Activated gamma-delta T cell (primary cell): ENCODE data around the gene SPACA7.

Experiments
- DNase-seq: peaks from one replicate; lab custom pipeline; 2025; lab: John Stamatoyannopoulos, UW

The SPACA7 gene

DNA sequence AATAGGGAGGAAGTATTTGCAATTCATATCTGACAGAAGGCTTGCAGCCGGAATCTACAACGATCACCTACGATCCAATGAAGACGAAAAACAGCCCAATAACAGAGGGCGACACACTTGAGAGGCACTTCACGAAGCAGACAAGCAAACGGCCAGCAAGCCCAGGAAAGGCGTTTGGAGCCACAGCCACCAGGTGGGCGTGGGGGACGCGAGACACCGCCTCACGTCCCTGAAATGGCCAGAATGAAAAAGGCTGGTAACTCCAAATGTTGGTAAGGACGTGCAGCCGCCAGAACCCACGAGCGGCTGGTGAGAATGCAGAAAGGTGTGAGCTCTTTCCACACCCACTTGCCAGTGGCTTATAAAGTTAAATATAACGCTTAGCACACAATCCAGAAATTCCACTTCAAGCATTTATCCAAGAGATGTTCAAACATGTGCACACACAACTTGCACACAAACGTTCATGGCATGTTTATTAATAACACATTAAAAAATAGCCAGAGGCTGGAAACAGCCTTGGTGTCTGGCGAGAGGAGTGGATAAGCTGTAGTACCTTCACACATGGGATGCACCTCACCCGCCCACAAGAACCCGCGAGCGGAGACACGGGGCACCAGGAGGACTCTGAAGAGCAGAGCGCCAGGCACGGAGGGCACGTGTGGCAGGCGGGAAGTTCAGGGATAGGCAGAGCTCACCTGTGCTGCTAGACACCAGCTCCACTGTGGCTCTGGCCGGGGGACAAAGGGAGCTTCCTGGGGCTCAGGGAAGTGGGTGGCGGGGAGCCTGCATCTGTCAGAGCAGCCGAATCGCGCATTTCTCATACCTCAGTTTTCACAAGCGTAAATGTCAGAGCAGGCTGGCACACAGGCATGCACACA, 89.3 kb downstream of the SPACA7 start:
- DNase-seq: no peak

DNA sequence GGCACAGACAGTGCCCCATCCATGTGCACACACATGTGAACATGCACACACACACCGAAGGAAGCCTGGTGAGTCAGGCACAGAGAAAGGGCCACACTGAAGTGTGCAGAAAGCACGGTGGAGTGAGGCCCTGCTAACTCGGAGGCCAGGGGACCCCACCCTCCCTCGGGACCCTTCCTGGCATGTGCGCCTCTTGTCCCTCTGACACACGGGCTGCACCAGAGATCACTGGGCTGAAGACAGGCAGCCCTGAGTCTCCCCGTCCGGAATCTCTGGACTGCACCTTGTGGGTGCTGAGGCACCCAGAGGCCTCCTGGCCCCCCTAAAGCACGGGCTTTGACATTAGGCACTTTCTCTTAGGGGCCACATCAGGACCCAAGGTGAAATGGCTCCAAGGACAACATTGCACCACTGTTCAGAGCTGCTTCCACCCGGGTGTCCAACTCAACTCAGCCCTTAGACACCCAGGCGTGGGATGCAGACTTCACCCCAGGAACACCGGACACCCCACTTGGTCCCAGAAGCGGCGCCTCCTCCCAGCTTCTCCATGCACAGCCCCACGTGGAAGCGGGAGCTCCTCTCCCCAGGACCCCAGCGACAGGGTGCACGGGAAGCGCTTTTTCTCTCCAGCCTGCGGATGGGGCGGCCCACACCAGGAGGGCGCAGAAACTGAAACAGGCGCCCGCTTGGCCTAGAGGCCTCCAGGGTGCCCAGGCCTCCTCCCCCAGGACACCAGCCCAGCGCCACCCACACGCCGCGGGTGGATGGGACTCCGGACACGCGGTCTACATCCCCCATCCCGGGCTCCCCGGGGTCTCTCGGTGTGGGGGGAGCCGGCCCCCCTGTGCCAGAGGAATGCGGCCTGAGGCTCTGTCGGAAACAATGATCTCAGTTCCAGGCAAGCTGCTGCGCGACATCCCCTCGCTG, 90.2 kb downstream of the SPACA7 start:
- DNase-seq: no peak

DNA sequence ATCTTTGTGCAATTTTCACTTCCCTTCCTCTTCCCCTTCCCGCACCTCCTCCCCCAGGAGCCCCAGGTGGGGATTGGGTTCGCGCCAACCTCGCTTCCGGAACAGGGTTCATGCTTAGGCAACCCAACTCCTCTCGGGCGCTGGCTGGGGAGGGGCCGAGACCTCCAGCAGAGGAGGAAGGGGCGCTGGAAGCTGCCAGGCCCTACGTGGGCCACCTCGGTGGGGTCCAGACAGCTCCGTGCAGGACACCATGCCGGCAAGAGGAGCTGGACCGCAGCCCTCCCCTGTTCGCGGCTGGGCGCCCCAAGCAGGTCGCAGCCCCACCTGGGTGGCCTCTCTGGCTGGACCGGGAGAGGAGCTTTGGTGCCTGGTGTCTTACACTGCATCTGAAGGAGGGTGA, 91.1 kb downstream of the SPACA7 start:
- no peak for DNase-seq

GRCh38 chr13:112468069-112468468, 91.9 kb downstream of the SPACA7 start:
- DNase-seq: no peak

GRCh38 chr13:112469071-112469745, 93.1 kb downstream of the SPACA7 start:
- DNase-seq: no peak

- no peak for DNase-seq
Measured at GRCh38 chr13:112473818-112474217, 97.7 kb downstream of the SPACA7 start.

- DNase-seq: no peak
Measured at GRCh38 chr13:112474869-112475268, 98.7 kb downstream of the SPACA7 start.

DNA sequence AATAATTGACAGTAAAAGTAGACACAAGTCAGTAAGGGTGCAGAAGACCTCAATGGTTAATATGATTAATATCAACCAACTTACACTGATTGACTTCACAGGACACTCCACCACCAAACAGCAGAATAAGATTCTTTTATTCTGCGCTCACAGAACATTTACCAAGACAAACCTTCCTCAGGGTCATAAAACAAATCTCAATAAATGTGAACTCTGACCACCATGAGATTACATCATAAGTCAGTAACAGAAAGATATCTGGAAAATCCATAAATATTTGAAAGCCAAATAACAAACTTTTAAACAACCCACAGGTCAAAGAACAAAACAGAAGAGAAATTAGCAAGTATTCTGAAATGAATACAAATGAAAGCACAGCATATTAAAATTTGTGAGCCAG, 99.7 kb downstream of the SPACA7 start:
- no peak for DNase-seq

GRCh38 chr13:112477070-112477619, 101.0 kb downstream of the SPACA7 start:
- no peak for DNase-seq

DNA sequence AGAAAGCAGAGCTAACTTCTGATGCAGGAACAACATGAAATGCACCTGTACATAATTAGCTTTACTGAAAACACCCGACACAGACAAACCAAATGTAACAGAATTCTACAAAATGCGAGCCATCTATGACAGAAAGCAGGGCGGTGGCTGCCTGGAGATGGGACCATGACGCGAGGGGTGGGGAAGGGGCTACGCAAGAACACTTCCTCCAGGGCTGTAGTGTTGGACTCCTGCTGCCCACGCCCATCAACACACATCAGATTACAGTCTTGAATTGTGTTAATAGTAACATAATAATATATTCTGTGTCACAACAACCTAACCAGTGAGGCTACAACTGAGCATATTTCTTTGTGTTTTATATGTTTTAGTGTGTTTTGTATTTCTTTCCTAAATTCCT, 103.2 kb downstream of the SPACA7 start:
- no peak for DNase-seq

GRCh38 chr13:112481458-112481857, 105.3 kb downstream of the SPACA7 start:
- no peak for DNase-seq

DNA sequence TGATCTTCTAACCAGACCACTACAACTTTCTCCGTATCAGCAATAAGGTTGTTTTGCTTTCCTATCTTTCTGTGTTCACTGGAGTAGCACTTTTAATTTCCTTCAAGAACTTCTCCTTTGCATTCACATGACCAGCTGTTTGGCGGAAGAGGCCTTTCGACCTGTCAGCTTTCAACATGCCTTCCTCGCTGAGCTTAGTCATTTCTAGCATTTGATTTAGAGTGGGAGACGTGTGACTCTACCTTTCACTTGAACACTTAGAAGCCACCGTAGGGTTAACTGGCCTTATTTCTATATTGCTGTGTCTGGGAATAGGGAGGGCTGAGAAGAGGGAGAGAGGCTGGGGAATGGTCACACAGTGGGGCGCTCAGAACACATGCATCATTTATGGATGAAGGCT, 107.1 kb downstream of the SPACA7 start:
- no peak for DNase-seq
